GM12873 (cell line): ENCODE data around the gene ERC2.

Source experiments
- TF ChIP-seq, protein P1 (sequence below): IDR thresholded peaks from 2 replicates; pipeline ENCODE4 v1.5.1; 2012; ENCODE audit warnings: low read depth, mild to moderate bottlenecking, moderate library complexity, low read length, control low read depth; ENCODE audit not compliant: insufficient read depth; ENCODE audit errors: missing control alignments

The ERC2 gene

GRCh38 chr3:55655544-55655943 is 812.7 kb downstream of the ERC2 start:
- TF ChIP-seq, protein P1, sequence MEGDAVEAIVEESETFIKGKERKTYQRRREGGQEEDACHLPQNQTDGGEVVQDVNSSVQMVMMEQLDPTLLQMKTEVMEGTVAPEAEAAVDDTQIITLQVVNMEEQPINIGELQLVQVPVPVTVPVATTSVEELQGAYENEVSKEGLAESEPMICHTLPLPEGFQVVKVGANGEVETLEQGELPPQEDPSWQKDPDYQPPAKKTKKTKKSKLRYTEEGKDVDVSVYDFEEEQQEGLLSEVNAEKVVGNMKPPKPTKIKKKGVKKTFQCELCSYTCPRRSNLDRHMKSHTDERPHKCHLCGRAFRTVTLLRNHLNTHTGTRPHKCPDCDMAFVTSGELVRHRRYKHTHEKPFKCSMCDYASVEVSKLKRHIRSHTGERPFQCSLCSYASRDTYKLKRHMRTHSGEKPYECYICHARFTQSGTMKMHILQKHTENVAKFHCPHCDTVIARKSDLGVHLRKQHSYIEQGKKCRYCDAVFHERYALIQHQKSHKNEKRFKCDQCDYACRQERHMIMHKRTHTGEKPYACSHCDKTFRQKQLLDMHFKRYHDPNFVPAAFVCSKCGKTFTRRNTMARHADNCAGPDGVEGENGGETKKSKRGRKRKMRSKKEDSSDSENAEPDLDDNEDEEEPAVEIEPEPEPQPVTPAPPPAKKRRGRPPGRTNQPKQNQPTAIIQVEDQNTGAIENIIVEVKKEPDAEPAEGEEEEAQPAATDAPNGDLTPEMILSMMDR, result no peak

DNA sequence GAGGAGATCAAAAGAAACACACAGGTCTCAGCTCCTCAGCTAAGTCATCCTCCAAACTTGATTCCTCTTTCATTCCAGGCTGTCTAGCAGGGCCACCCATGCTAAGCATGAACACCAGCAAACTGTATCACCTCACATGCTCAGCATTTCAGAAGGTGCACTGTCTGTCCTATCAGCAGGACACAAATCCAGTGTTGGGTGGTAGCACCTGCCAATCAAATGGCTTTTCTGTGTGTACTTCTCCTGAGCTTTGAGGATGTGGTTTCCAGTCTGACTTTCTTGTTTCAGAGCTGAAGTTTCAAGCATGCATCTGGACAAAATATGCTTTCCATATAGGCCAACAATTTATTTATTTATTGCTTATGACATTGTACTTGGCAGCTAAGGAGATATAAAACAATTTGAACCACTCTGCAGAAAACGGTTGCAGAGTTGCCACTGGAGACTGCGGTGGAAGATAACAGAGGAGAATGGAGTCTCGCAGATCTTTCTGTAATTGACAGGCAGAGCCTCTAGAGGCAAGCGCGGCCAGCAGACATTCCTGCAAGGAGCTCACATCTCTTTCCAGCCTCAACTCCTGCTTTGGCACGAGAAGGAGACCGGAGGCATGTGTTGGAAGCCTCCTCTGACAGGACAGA is 814.0 kb downstream of the ERC2 start:
- TF ChIP-seq, protein P1, result no peak

- TF ChIP-seq, protein P1, result no peak
Observed at GRCh38 chr3:55651011-55651410, 817.3 kb downstream of the ERC2 start.

DNA sequence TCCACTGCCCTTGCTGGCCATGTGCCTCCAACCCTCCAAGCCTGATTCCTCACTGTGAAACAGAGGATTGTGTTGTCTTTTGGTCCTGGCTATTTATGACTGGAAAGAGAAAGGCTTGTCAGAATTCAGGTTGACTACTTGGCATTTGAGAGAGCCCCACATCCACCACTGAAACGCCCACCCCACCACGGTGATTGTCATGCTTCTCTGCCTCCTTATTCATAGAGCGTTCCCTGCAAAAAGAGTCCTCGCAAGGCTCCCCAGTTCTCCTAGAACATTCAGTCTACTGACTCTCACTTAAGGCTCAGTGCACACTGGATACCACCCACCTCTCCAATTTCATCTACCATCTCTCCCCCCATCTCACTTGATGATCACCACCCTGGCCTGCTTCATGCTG is 818.3 kb downstream of the ERC2 start:
- TF ChIP-seq, protein P1, result no peak

DNA sequence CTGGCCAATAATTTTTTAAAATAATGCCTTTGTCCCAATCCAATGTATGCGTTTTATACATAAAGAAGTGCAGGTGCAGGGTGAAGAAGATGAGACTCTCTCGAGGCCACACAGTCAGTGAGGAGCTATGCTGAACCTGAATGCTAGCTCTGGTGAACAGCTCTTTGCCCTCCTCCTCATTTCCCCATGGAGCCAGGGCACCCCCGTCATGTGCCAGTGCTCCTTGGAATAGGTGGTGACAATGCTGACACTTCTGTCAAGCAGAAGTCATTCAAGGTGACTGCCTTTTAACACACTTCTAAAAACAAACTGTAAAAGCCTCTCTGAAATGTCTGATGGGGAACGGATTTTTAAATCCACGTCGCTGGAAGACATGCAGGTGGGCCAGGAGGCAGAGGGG is 818.7 kb downstream of the ERC2 start:
- TF ChIP-seq, protein P1, result no peak

GRCh38 chr3:55648591-55649318 is 819.5 kb downstream of the ERC2 start:
- TF ChIP-seq, protein P1, result no peak

DNA sequence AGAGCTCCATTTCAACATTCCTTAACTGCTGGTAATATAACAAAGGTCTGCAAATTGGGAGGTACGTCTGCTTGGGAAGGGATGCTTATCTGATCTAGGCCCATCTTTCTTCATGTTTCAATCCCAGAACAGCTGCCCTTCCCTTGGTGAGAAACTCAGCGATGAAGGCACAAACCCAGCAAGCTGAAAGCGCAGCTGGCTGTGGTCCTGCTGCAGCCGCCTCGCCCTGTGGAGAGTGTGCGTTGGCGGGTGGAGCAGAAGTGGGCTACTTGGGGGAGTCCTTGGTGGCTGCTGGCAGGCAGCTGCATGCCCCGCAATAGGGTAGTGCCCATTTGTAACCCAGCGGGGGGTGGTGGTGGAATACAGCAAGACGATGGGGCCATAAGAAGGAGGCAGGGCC is 820.6 kb downstream of the ERC2 start:
- TF ChIP-seq, protein P1, result no peak
